Brain microvascular endothelial cell (primary cell): Measurements from ENCODE around the gene SPNS2.

Experiments
- DNase-seq: peaks from one replicate; pipeline ENCODE4 v3.0.0-alpha.2; 2020
- H3K27ac ChIP-seq: fragments of 250-450 bp; sonication (Bioruptor Pico); 2 replicates; pipeline ENCODE4 v1.5.1; 2020; ENCODE audit warnings: mild to moderate bottlenecking, moderate library complexity
- H3K27me3 ChIP-seq: fragments of 250-450 bp; sonication (Bioruptor Pico); replicated peaks from 2 replicates; pipeline ENCODE4 v1.5.1; 2020; ENCODE audit warnings: mild to moderate bottlenecking
- H3K36me3 ChIP-seq: fragments of 250-450 bp; sonication (Bioruptor Pico); replicated peaks from 2 replicates; pipeline ENCODE4 v1.5.1; 2020; ENCODE audit warnings: mild to moderate bottlenecking
- H3K4me3 ChIP-seq: 2 replicates; pipeline ENCODE4 v1.5.1; 2011; ENCODE audit warnings: low read depth, mild to moderate bottlenecking, control low read depth, low read length, moderate library complexity
- in situ Hi-C: cut with HindIII; loops from 2 replicates; pipeline ENCODE4 v1.10.0; 2017; ENCODE audit warnings: low sequenced_read_pairs, low pct_ligation_motif_present
- TF ChIP-seq, protein P1 (sequence below): IDR thresholded peaks from 2 replicates; pipeline ENCODE4 v1.5.1; 2011; ENCODE audit warnings: low read depth, mild to moderate bottlenecking, moderate library complexity, low read length, control low read depth, inconsistent platforms; ENCODE audit errors: missing control alignments

SPNS2 gene

DNA sequence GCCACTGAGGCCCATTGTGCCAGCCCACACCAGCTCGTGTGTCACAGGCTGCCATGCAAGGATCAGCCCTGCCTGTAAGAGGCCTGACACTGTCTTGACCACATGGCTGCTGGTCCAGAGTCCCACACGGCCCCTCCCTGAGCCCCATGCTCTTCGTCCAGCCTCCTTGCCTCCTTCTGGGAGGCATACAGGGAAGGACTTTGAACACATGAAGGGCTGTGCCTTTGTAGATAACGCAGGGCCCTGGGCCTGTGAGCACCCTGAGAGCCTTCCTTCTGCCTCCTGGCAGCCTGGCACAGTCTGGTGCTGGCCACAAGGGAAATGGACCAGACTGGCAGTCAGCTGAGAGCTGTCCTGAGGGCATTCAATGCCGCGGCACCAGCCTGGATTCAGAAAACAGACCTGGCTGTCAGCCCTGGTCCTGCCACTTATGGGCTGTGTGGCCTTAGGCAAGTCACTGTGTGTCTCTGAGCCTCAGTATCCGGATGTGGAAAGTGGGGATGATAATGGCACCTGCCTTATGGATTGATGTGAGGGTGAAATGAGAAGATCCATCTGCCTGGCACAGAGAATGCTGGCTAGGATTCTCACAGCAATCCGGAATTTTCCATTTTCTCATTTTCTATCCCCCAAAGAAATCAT lies 19.2 kb upstream of the SPNS2 start:
- H3K36me3 ChIP-seq, result no peaks in the 10 kb centered on the region
- H3K4me3 ChIP-seq, result no peak overlapping the region
- in situ Hi-C loops, result no loop called here
- H3K27me3 ChIP-seq, result no peaks in the 10 kb centered on the region
- no peak overlapping the region for H3K27ac ChIP-seq
- TF ChIP-seq, protein P1, sequence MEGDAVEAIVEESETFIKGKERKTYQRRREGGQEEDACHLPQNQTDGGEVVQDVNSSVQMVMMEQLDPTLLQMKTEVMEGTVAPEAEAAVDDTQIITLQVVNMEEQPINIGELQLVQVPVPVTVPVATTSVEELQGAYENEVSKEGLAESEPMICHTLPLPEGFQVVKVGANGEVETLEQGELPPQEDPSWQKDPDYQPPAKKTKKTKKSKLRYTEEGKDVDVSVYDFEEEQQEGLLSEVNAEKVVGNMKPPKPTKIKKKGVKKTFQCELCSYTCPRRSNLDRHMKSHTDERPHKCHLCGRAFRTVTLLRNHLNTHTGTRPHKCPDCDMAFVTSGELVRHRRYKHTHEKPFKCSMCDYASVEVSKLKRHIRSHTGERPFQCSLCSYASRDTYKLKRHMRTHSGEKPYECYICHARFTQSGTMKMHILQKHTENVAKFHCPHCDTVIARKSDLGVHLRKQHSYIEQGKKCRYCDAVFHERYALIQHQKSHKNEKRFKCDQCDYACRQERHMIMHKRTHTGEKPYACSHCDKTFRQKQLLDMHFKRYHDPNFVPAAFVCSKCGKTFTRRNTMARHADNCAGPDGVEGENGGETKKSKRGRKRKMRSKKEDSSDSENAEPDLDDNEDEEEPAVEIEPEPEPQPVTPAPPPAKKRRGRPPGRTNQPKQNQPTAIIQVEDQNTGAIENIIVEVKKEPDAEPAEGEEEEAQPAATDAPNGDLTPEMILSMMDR, result no peak
- DNase-seq, result no peak

DNA sequence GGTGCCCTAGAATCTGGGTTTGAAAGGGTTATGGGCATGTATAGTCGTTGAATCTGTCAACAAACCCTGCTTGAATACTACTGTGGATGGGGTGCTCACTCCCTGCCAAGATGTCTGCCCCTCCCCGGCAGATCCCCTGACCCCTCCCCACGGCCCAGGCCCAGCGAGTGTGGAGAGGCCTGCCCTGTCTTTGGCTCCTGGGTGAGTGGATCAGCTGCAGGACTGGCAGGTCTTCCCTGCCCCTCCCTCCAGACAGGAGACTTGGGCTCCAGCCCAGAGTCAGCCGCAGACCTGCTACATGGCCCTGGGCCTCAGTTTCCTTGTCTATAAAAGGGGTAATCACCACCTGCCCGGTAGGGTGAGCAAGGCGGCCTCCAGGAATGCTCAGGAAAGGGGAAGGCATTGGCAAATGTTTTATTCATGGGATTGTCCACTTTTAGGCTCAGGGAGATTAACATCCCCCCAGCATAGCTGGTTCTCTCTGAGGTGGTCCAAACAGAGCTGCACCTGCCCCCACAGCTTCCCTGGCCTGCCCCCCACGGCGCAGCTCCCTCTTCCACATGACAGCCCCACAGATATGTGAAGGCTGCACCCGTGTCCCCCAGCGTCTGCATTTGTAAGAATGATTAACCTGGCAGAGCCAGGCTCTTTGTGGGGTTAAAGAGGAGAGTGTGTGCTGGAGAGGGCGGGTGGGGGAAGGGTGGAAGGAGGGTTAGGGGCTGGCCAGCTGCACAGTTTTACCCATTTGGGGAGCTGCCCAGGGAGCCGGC lies 18.5 kb upstream of the SPNS2 start:
- in situ Hi-C loops, result no loop called here
- H3K36me3 ChIP-seq, result no peaks in the 10 kb centered on the region
- H3K27me3 ChIP-seq, result no peaks in the 10 kb centered on the region
- H3K4me3 ChIP-seq, result no peak overlapping the region
- no peak for DNase-seq
- TF ChIP-seq, protein P1, result no peak
- H3K27ac ChIP-seq, result no peak overlapping the region

DNA sequence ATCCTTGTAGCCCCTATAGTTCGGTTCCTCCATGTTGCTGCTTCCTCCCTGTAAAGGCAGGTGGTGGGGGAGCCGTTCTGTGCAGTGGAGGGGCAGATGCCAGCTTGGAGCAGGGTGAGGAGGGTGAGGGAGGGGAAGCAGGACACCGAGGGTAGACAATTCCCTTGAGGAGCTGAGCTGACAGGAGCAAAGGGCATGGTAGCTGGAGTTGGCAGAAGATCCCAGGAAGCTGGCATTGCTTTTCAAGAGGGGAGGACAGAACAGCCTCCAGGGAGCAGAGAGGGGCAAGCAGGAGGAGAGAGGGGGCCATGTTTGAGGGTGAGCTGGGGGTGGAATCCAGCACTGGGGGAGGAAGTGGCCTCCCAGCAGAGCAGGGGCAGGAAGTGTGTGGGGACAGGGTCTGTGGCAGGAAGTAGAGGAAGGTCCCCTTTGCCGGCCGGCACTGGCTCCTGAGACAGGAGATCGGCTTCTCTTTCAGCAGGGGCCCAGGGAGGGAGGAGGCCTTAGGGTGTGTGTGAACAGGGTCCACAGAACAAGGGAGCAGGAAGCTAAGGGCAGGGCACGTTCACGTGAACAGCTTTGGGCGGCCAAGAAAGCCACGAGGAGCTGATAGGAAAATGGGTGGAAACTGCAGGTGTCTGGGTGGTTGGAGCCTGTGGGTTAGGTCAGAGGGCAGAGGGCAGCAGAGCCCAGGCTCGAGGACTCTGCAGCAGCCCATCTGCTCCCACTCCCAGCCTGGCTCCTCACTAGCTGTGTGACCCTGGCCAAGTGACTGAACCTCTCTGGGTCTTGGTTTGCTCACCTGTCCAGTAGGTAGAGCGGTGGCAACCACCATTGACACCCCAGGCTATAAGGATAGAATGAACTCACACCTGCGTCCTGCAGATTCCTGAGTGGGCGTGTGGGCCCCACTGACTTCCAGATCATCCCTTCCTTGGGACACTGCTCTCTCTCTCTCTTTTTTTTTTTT lies 17.5 kb upstream of the SPNS2 start:
- TF ChIP-seq, protein P1, result no peak
- no peak overlapping the region for H3K27ac ChIP-seq
- DNase-seq, result no peak
- no peaks in the 10 kb centered on the region for H3K36me3 ChIP-seq
- no peak overlapping the region for H3K4me3 ChIP-seq
- H3K27me3 ChIP-seq, result no peaks in the 10 kb centered on the region
- in situ Hi-C loops, result no loop called here

DNA sequence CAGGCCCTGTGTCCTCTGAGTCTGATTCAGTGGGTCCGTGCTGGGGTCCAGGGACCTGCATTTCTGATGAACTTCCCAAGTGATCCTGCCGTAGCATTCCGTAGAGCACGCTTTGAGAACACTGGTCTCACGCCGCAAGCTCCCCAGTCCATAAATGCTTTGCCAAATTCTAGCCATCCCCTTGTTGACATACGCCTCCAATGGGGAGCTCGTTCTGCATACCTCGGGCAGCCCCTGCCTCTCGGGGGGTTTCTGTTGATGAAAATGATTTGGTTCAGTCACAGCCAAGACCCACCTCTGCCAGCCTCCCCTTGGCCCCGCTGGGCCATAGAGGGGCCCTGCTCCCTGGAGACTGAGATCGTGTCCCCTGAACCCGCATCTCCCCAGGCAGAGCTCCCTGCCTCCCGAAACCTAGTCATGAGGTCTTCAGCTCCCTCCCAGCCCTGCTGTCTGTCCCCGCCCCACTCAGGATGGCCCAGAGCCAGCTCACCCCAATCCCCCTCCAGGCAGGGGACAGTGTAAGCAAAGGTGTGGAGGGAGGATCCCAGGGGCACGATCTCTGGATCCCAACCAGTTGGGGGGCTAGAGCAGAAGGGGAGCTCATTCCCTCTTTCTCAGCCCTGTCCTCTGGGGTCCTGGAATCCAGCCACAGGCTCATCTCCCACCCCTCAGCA lies 16.2 kb upstream of the SPNS2 start:
- Histone ChIP-seq H3K4me3 (no peak overlapping the region), H3K27ac (no peak overlapping the region), H3K36me3 (no peaks in the 10 kb centered on the region), H3K27me3 (no peaks in the 10 kb centered on the region)
- TF ChIP-seq, protein P1, result no peak
- in situ Hi-C loops, result no loop called here
- no peak for DNase-seq

DNA sequence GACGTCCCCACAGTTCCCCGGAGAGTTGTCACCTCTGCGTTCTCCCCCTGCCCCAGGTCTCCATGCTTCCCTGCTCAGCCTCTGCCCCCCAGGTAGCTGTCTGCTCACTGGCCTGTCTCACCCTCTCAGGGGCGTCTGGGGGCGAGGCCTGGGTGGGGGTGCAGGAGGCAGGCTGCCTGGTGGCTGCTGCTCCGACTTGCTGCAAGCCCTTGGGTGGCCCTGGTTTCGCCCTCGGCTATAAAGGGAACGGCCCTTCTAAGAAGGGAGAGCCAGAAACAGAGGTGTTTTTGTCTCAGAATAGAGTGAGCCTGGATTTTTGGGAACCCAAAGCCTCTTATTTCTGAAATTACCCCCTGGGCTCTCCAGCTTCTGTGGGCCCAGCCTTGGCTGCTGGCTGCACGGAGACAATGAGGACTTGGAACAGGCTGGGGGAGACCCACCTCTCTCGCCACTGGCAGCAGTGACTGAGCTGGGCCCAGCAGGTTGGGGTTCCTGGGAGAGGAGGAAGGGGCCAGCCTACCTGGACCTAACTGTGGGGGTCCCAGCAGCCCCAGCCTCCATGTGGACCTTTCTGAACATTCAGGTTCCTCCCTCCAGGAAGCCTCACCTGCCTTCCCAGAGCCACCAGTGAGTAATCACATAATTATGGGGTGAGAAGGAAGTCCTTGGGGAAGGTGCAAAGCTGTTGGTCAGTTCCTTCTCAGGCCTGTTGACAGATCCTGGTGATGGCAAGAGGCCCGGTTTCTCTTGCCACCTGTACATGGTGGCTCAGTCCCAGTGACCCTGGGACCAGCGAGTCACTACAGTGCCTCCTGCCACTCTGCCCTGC lies 15.5 kb upstream of the SPNS2 start:
- TF ChIP-seq, protein P1, result no peak
- Histone ChIP-seq H3K27me3 (no peaks in the 10 kb centered on the region), H3K27ac (no peak overlapping the region), H3K4me3 (no peak overlapping the region), H3K36me3 (no peaks in the 10 kb centered on the region)
- DNase-seq, result no peak
- in situ Hi-C loops, result no loop called here
